PC-3 (cell line): ENCODE results near the gene SUMF2.

Experiments used
- EZH2 ChIP-seq: fragments of 300-600 bp; sonication (generic); IDR thresholded peaks from one replicate; pipeline ENCODE4 v1.6.1; 2017; ENCODE audit warnings: antibody characterized with exemption, mild to moderate bottlenecking, low read length; ENCODE audit not compliant: unreplicated experiment
- EZH2phosphoT487 ChIP-seq: fragments of 300-600 bp; sonication (generic); IDR thresholded peaks from 2 replicates; pipeline ENCODE4 v1.6.1; 2018; ENCODE audit warnings: mild to moderate bottlenecking, antibody characterized with exemption, low read length, borderline replicate concordance
- TF ChIP-seq, protein P1 (sequence below): fragments of 300-600 bp; sonication (generic); conservative IDR thresholded peaks from 2 replicates; pipeline ENCODE4 v1.5.1; 2017; ENCODE audit warnings: antibody characterized with exemption, low read depth, mild to moderate bottlenecking, low read length

GRCh38 chr7:56023500-56023899, 40.6 kb upstream of the SUMF2 start:
- TF ChIP-seq, protein P1, sequence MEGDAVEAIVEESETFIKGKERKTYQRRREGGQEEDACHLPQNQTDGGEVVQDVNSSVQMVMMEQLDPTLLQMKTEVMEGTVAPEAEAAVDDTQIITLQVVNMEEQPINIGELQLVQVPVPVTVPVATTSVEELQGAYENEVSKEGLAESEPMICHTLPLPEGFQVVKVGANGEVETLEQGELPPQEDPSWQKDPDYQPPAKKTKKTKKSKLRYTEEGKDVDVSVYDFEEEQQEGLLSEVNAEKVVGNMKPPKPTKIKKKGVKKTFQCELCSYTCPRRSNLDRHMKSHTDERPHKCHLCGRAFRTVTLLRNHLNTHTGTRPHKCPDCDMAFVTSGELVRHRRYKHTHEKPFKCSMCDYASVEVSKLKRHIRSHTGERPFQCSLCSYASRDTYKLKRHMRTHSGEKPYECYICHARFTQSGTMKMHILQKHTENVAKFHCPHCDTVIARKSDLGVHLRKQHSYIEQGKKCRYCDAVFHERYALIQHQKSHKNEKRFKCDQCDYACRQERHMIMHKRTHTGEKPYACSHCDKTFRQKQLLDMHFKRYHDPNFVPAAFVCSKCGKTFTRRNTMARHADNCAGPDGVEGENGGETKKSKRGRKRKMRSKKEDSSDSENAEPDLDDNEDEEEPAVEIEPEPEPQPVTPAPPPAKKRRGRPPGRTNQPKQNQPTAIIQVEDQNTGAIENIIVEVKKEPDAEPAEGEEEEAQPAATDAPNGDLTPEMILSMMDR, result no peak
- TF ChIP-seq EZH2phosphoT487, result no peak
- no peak for TF ChIP-seq EZH2
